Gastroesophageal sphincter (tissue), 4 donors: Measurements from ENCODE around the gene ZNF503. TPM values are rescaled to one million over a fixed set of nuclear protein-coding genes. Genes with fewer than 3 reads are reported as not detected.

Source experiments
- ATAC-seq: fragments of 150-250 bp; one replicate; pipeline ENCODE4 v1.9.1; 2016; ENCODE audit warnings: mild to moderate bottlenecking, moderate library complexity
- H3K27ac ChIP-seq, 4 donors: fragments of 200-600 bp; sonication (generic) in 3 of 4; 1 replicate in 3 of 4; 2 replicates in 1 of 4; pipeline ENCODE4 v1.5.1; 2016 to 2019
- H3K27me3 ChIP-seq: fragments of 200-600 bp; sonication (generic); one replicate; pipeline ENCODE4 v1.5.1; 2019
- H3K36me3 ChIP-seq, 2 donors: fragments of 200-600 bp; sonication (generic); one replicate each; pipeline ENCODE4 v1.5.1; 2019; ENCODE audit warnings: control low read depth in 1 of 2
- H3K4me1 ChIP-seq, 3 donors: fragments of 200-600 bp; sonication (generic); 1 replicate in 2 of 3; 2 replicates in 1 of 3; pipeline ENCODE4 v1.5.1; 2016 to 2019; ENCODE audit warnings: control low read depth in 2 of 3
- H3K4me3 ChIP-seq, 2 donors: fragments of 200-600 bp; sonication (generic); one replicate each; pipeline ENCODE4 v1.5.1; 2019; ENCODE audit warnings: mild to moderate bottlenecking in 1 of 2, moderate library complexity in 1 of 2
- H3K9me3 ChIP-seq, 3 donors: fragments of 200-600 bp; sonication (generic); one replicate each; pipeline ENCODE4 v1.5.1; 2017 to 2019; ENCODE audit warnings: control low read depth in 2 of 3
- EP300 ChIP-seq: sonication (generic); formaldehyde crosslinking; IDR thresholded peaks from one replicate; pipeline ENCODE4 v1.6.1; 2017; ENCODE audit warnings: antibody characterized with exemption, mild to moderate bottlenecking
- POLR2A ChIP-seq, 2 donors: fragments of 450-650 bp; IDR thresholded peaks; one replicate each; pipeline ENCODE4 v1.6.1; 2017; ENCODE audit warnings: antibody characterized with exemption in 2 of 2, mild to moderate bottlenecking in 2 of 2, moderate library complexity in 1 of 2
- POLR2AphosphoS5 ChIP-seq: sonication (generic); formaldehyde crosslinking; IDR thresholded peaks from one replicate; pipeline ENCODE4 v1.6.1; 2017; ENCODE audit warnings: antibody characterized with exemption
- whole genome bisulfite sequencing, 2 donors: methylation state at CpG; one replicate each; pipeline ENCODE4 v1.1.5; 2018; ENCODE audit warnings: low coverage in 1 of 2; 5-methylcytosine and 5-hydroxymethylcytosine counted together
- total RNA-seq, 4 donors: library from RNA; depleted of rRNA; stranded (reverse); fragments of >200 nt; gene quantifications; one replicate each; pipeline ENCODE4 v1.1.0, GENCODE V29; 2016
- TF ChIP-seq, protein P1 (sequence below), 4 experiments: fragments of 200-600 bp in 2 of 4; fragments of 450-650 bp in 2 of 4; sonication (generic) in 1 of 4; IDR thresholded peaks; one replicate each; pipeline ENCODE4 v1.5.1; 2017 to 2019; ENCODE audit warnings: antibody characterized with exemption in 4 of 4, mild to moderate bottlenecking in 2 of 4, moderate library complexity in 2 of 4

ZNF503 gene
- total RNA-seq, 4 donors from 2014 or later = 27.3 to 83.7 (median 43.4) TPM

- no peak for TF ChIP-seq POLR2A (IDR thresholded peaks at IDR 0.05)
- TF ChIP-seq, protein P1, sequence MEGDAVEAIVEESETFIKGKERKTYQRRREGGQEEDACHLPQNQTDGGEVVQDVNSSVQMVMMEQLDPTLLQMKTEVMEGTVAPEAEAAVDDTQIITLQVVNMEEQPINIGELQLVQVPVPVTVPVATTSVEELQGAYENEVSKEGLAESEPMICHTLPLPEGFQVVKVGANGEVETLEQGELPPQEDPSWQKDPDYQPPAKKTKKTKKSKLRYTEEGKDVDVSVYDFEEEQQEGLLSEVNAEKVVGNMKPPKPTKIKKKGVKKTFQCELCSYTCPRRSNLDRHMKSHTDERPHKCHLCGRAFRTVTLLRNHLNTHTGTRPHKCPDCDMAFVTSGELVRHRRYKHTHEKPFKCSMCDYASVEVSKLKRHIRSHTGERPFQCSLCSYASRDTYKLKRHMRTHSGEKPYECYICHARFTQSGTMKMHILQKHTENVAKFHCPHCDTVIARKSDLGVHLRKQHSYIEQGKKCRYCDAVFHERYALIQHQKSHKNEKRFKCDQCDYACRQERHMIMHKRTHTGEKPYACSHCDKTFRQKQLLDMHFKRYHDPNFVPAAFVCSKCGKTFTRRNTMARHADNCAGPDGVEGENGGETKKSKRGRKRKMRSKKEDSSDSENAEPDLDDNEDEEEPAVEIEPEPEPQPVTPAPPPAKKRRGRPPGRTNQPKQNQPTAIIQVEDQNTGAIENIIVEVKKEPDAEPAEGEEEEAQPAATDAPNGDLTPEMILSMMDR (IDR thresholded peaks at IDR 0.05) = no peak
- TF ChIP-seq POLR2AphosphoS5 = no peak
- TF ChIP-seq EP300 = no peak
- Histone ChIP-seq H3K9me3 (peaks cover 0 to 25% (median 0%) of the 10 kb centered on the region in 3 donors), H3K4me3 (no peak overlapping the region), H3K4me1 (no peaks in the 10 kb centered on the region), H3K27ac (no peak overlapping the region), H3K27me3 (no peaks in the 10 kb centered on the region), H3K36me3 (peaks cover 0 to 23% of the 10 kb centered on the region in 2 donors)
- ATAC-seq = no peak
- 83 to 89% methylated on average over 4 of the region's 4 CpGs for WGBS, 2 donors
Measured at GRCh38 chr10:75441196-75441595, 39.6 kb upstream of the ZNF503 start.

DNA sequence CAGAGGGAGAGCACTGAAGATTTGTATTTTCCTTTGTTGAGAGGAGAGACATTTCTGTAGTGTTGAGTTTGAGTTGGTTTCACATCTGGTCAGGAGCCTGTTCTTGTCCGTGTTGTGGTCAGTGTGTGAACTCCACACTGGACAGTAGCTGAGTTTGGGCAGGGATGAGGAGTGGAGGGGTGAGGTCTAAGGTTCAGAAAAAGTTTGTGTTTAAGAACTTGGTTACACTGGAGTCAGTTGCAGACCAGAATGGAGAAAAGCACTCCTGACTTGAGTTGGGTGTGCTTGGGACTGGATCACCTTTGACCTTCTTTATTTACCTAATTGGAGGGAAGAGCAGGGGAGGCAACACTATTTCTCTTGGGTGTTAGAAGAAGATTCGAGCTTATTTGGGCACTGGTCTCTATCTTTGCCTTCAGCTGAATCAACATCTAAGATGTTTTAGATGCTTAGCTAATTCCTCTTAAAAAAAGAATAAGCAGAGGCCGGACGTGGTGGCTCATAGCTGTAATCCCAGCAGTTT is 38.8 kb upstream of the ZNF503 start:
- TF ChIP-seq POLR2A (IDR thresholded peaks at IDR 0.05) = no peak
- no peak overlapping the region for H3K4me3 ChIP-seq
- peaks cover 0 to 20% of the 10 kb centered on the region in 2 donors for H3K36me3 ChIP-seq
- 78 to 93% methylated on average over 3 to 4 of the region's 4 CpGs for WGBS, 2 donors
- ATAC-seq = no peak
- peaks cover 0 to 25% (median 0%) of the 10 kb centered on the region in 3 donors for H3K9me3 ChIP-seq
- no peaks in the 10 kb centered on the region for H3K4me1 ChIP-seq
- H3K27me3 ChIP-seq = no peaks in the 10 kb centered on the region
- no peak overlapping the region for H3K27ac ChIP-seq

- ATAC-seq = no peak
- H3K9me3 ChIP-seq = peaks cover 0 to 21% (median 0%) of the 10 kb centered on the region in 3 donors
- H3K27ac ChIP-seq = no peak overlapping the region
- no peak overlapping the region for H3K4me3 ChIP-seq
- H3K27me3 ChIP-seq = no peaks in the 10 kb centered on the region
- 93 to 100% methylated on average over 2 to 3 of the region's 4 CpGs for WGBS, 2 donors
- peaks cover 0 to 20% of the 10 kb centered on the region in 2 donors for H3K36me3 ChIP-seq
- TF ChIP-seq, protein P1 (IDR thresholded peaks at IDR 0.05) = no peak
- no peak for TF ChIP-seq EP300
- TF ChIP-seq POLR2A (IDR thresholded peaks at IDR 0.05) = no peak
- no peak for TF ChIP-seq POLR2AphosphoS5
- H3K4me1 ChIP-seq = no peaks in the 10 kb centered on the region
Measured at GRCh38 chr10:75439811-75440210, 38.2 kb upstream of the ZNF503 start.

- no peak for TF ChIP-seq EP300
- no peak for TF ChIP-seq POLR2AphosphoS5
- no peak for TF ChIP-seq POLR2A (IDR thresholded peaks at IDR 0.05)
- TF ChIP-seq, protein P1 (IDR thresholded peaks at IDR 0.05) = no peak
Measured at GRCh38 chr10:75438275-75438674, 36.7 kb upstream of the ZNF503 start.

DNA sequence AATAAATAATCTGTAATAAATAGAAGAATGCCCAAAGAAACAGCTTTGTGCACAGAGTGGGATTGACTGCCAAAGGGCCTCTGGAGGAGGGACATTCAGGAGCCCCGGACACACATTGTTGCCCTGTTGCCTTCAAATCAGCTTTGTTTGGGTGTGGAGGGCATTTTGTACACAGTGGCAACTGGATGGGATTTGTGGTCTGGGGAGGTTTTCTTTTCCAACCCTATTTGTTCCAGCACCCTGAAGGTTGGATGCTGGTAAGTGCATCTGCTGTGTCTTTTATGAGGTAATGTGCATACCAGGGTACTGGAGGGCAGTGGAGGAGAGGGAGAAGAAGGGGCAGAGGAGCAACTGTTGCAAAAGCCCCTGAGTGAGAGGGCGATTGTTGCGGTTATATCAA is 36.1 kb upstream of the ZNF503 start:
- H3K27ac ChIP-seq = no peak overlapping the region
- TF ChIP-seq, protein P1 (IDR thresholded peaks at IDR 0.05) = no peak
- TF ChIP-seq POLR2AphosphoS5 = no peak
- TF ChIP-seq EP300 = no peak
- TF ChIP-seq POLR2A (IDR thresholded peaks at IDR 0.05) = no peak
- peaks cover 0 to 2% (median 0%) of the 10 kb centered on the region in 3 donors for H3K4me1 ChIP-seq
- peaks cover 0 to 20% of the 10 kb centered on the region in 2 donors for H3K36me3 ChIP-seq
- no peaks in the 10 kb centered on the region for H3K27me3 ChIP-seq
- WGBS, 2 donors = 80 to 96% methylated on average over 3 of the region's 3 CpGs
- no peak overlapping the region for H3K4me3 ChIP-seq
- no peak for ATAC-seq
- peaks cover 0 to 4% (median 0%) of the 10 kb centered on the region in 3 donors for H3K9me3 ChIP-seq

More at GRCh38 chr10:75438275-75438674, 36.7 kb upstream of the ZNF503 start:
- Histone ChIP-seq H3K27me3 (no peaks in the 10 kb centered on the region), H3K4me3 (no peak overlapping the region), H3K9me3 (peaks cover 0 to 8% (median 0%) of the 10 kb centered on the region in 3 donors), H3K4me1 (no peaks in the 10 kb centered on the region), H3K36me3 (peaks cover 0 to 20% of the 10 kb centered on the region in 2 donors), H3K27ac (no peak overlapping the region)
- no peak for ATAC-seq
- WGBS, 2 donors = 73% methylated on average over 3 of the region's 3 CpGs; no CpG with 5 or more reads in 1 of the 2 donors
